ENCODE results near the gene MAST2. TPM values are rescaled to one million over a fixed set of nuclear protein-coding genes. Genes with fewer than 3 reads are reported as not detected.

MAST2 gene
- total and polyA plus RNA-seq, 2 of the 4 experiments (the other 2 are of a cell fraction) = 14.2 to 41.0 TPM

- H2BK5ac ChIP-seq (ENCODE audit: low read depth, low read length, poor library complexity, severe bottlenecking) = no peak overlapping the region
- DNase-seq (no peak), ATAC-seq (ENCODE audit: low read depth) (no peak)
- dilution Hi-C loops (cut with HindIII; ENCODE audit: low sequenced_read_pairs, unreplicated experiment) (no loop called here), in situ Hi-C loops (cut with MboI; ENCODE audit: low sequenced_read_pairs) (no loop called here), intact Hi-C loops (cut with micrococcal nuclease) (loop anchor here (10.0 kb wide), 1 partner anchor 156 kb away; the partner anchor contains the start of genes GPBP1L1 and TMEM69)
- H3K9ac ChIP-seq (ENCODE audit: low read depth, low read length) = no peak overlapping the region
- H4K5ac ChIP-seq (ENCODE audit: low read depth, low read length) = no peak overlapping the region
- H2AK5ac ChIP-seq (ENCODE audit: low read depth, low read length) = no peak overlapping the region
- no peak overlapping the region for H3K27ac ChIP-seq (ENCODE audit: insufficient read depth, low read length)
- no peak overlapping the region for H3K56ac ChIP-seq (ENCODE audit: extremely low read depth, insufficient read depth, low read length)
- H3K23ac ChIP-seq (ENCODE audit: low read depth, low read length) = no peak overlapping the region
- no peaks in the 10 kb centered on the region for H3K9me3 ChIP-seq (ENCODE audit: control insufficient read depth, insufficient read depth, low read length)
- H2BK120ac ChIP-seq (ENCODE audit: low read depth, low read length) = no peak overlapping the region
- POLR2A ChIA-PET (ENCODE audit: unreplicated experiment) = no interaction called here
- no peak overlapping the region for H2AFZ ChIP-seq (replicated peaks; ENCODE audit: low read length, poor library complexity)
- no peaks in the 10 kb centered on the region for H3K27me3 ChIP-seq (ENCODE audit: control insufficient read depth, insufficient read depth, low read length)
- H2BK20ac ChIP-seq (ENCODE audit: low read depth, low read length) = no peak overlapping the region
- no peak overlapping the region for H3K4ac ChIP-seq (ENCODE audit: low read depth, low read length)
- no peaks in the 10 kb centered on the region; the same call in 1 of the 2 replicates for H4K20me1 ChIP-seq (ENCODE audit: insufficient read depth, low read length)
- CTCF ChIA-PET = no interaction called here
- no peak overlapping the region for H2BK15ac ChIP-seq (ENCODE audit: low read depth, low read length)
- no peak overlapping the region for H3K4me3 ChIP-seq (ENCODE audit: insufficient read depth, low read depth, low read length)
- WGBS, 2 experiments (ENCODE audit: extremely low coverage in 2 of 2, insufficient read length in 1 of 2) = no CpG with 5 or more reads among the region's 1 CpG
- H3K4me2 ChIP-seq (ENCODE audit: low read depth, low read length) = no peak overlapping the region
- no peak overlapping the region for H4K8ac ChIP-seq (ENCODE audit: low read depth in 2 of 2, low read length in 2 of 2)
- no peak overlapping the region for H2AK9ac ChIP-seq (replicated peaks; ENCODE audit: low read depth, low read length, poor library complexity)
- no peaks in the 10 kb centered on the region for H3K9me1 ChIP-seq (ENCODE audit: insufficient read depth, low read length)
- peaks cover 3% of the 10 kb centered on the region; the same call in 1 of the 2 replicates for H3K4me1 ChIP-seq (ENCODE audit: control insufficient read depth, insufficient read depth, low read length)
- no peak overlapping the region for H3K18ac ChIP-seq (ENCODE audit: low read depth, low read length)
- no TSS peak for BruUV-seq (replicated peaks)
- TF ChIP-seq FOS (IDR thresholded peaks at IDR 0.05; ENCODE audit: low read depth, low read length) = no peak
- TF ChIP-seq MXI1 (IDR thresholded peaks at IDR 0.05; ENCODE audit: borderline replicate concordance, low read depth, low read length) = no peak
- TF ChIP-seq CEBPB (IDR thresholded peaks at IDR 0.05; ENCODE audit: low read depth, low read length) = no peak
- TF ChIP-seq BHLHE40 (IDR thresholded peaks at IDR 0.05; ENCODE audit: low read depth, low read length) = no peak
- TF ChIP-seq NFE2L2 (IDR thresholded peaks at IDR 0.05; ENCODE audit: low read depth, low read length) = no peak
- no peak for TF ChIP-seq RFX5 (IDR thresholded peaks at IDR 0.05; ENCODE audit: low read depth, low read length)
- no peak for TF ChIP-seq SMC3 (IDR thresholded peaks at IDR 0.05; ENCODE audit: low read depth, low read length)
- no peak for TF ChIP-seq USF2 (IDR thresholded peaks at IDR 0.05; ENCODE audit: low read depth, low read length)
- TF ChIP-seq, protein P1, sequence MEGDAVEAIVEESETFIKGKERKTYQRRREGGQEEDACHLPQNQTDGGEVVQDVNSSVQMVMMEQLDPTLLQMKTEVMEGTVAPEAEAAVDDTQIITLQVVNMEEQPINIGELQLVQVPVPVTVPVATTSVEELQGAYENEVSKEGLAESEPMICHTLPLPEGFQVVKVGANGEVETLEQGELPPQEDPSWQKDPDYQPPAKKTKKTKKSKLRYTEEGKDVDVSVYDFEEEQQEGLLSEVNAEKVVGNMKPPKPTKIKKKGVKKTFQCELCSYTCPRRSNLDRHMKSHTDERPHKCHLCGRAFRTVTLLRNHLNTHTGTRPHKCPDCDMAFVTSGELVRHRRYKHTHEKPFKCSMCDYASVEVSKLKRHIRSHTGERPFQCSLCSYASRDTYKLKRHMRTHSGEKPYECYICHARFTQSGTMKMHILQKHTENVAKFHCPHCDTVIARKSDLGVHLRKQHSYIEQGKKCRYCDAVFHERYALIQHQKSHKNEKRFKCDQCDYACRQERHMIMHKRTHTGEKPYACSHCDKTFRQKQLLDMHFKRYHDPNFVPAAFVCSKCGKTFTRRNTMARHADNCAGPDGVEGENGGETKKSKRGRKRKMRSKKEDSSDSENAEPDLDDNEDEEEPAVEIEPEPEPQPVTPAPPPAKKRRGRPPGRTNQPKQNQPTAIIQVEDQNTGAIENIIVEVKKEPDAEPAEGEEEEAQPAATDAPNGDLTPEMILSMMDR (conservative IDR thresholded peaks at IDR 0.05; ENCODE audit: low read depth, low read length) = no peak
- no peak for TF ChIP-seq ELK1 (IDR thresholded peaks at IDR 0.05; ENCODE audit: borderline replicate concordance, low read depth, low read length)
- no peak for TF ChIP-seq MAFK (IDR thresholded peaks at IDR 0.05; ENCODE audit: low read depth, low read length)
- TF ChIP-seq POLR2A (IDR thresholded peaks at IDR 0.05; ENCODE audit: low read depth, low read length) = no peak
- TF ChIP-seq MAZ (IDR thresholded peaks at IDR 0.05; ENCODE audit: borderline replicate concordance, low read depth, low read length) = no peak
- no peak for TF ChIP-seq RCOR1 (IDR thresholded peaks at IDR 0.05; ENCODE audit: insufficient replicate concordance, low read length)
- no peak for TF ChIP-seq CHD1 (IDR thresholded peaks at IDR 0.05; ENCODE audit: low read depth, low read length)
- no peak for TF ChIP-seq RAD21 (IDR thresholded peaks at IDR 0.05; ENCODE audit: low read length)
- H3K79me1 ChIP-seq (ENCODE audit: low read depth in 1 of 2, low read length in 2 of 2) = peaks cover 0 to 26% of the 10 kb centered on the region in 2 experiments
- no peaks in the 10 kb centered on the region for H3K36me3 ChIP-seq (ENCODE audit: control insufficient read depth, insufficient read depth, low read length)
- H3K14ac ChIP-seq (replicated peaks; ENCODE audit: low read depth, low read length) = no peak overlapping the region
- H4K91ac ChIP-seq (ENCODE audit: insufficient read depth, low read depth, low read length) = no peak overlapping the region
Observed at GRCh38 chr1:45840704-45841103, 37.3 kb downstream of the MAST2 start.

All from IMR-90 (cell line).